ENCODE results near the gene SPAG9. TPM values are rescaled to one million over a fixed set of nuclear protein-coding genes. Genes with fewer than 3 reads are reported as not detected.

Gene SPAG9
- total RNA-seq, 1 experiment from 2014 or later = 77.6 TPM

DNA sequence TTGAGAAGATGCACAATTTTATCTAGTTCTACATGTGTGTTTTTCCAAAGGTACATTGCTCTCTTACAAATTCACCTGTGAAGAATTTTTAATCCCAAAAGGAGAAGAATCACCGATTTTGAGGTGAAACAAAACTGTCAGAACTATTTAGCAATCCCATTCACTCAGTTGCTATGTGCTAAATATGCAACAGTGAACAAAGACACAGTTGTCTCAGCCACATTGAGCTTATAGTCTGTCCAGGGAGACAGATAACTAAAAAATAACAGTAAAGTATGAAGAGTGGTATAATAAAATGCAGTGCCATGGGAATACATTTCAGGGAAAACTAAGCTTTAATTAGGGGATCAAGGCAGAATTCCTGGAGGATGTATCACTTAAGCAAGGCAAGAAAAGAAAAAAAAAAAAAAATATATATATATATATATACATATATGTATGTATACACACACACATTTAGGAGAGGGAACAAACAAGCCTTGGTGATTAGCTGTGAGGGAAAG lies 110.4 kb downstream of the SPAG9 start:
- ATAC-seq = no peak

GRCh38 chr17:51006601-51007000 lies 114.1 kb downstream of the SPAG9 start:
- Histone ChIP-seq H4K20me1 (ENCODE audit: insufficient read depth) (no peaks in the 10 kb centered on the region; the same call in 1 of the 2 replicates), H3K27ac (ENCODE audit: low read depth, low read length) (no peak overlapping the region), H3K79me2 (ENCODE audit: insufficient read depth, low read length) (no peaks in the 10 kb centered on the region), H3K9me3 (ENCODE audit: control insufficient read depth in 1 of 2, insufficient read depth in 1 of 2, low read depth in 1 of 2, low read length in 2 of 2) (no peaks in the 10 kb centered on the region), H3K36me3 (ENCODE audit: control insufficient read depth in 1 of 2, insufficient read depth in 2 of 2, low read length in 2 of 2) (peaks cover 23 to 30% of the 10 kb centered on the region in 2 experiments), H3K27me3 (ENCODE audit: insufficient read depth, low read length) (no peaks in the 10 kb centered on the region), H3K4me3 (replicated peaks in 1 of 2; ENCODE audit: low read depth in 1 of 2, low read length in 2 of 2) (no peak overlapping the region), H3K4me1 (ENCODE audit: control insufficient read depth in 1 of 2, insufficient read depth in 2 of 2, low read length in 2 of 2) (no peaks in the 10 kb centered on the region), H2AFZ (ENCODE audit: low read depth, low read length, poor library complexity, severe bottlenecking) (no peak overlapping the region), H3K4me2 (ENCODE audit: low read length) (no peak overlapping the region), H3K9ac (ENCODE audit: low read length) (no peak overlapping the region), H3K9me2 (ENCODE audit: insufficient read depth) (no peaks in the 10 kb centered on the region)
- DNase-seq (ENCODE audit: low read depth, low spot score) (no peak), ATAC-seq (no peak)
- TF ChIP-seq EZH2phosphoT487 (IDR thresholded peaks at IDR 0.05; ENCODE audit: borderline replicate concordance) (no peak), ZFX (IDR thresholded peaks at IDR 0.05) (no peak), JUND (IDR thresholded peaks at IDR 0.05) (no peak), ZNF274 (IDR thresholded peaks at IDR 0.05; ENCODE audit: low read depth, low read length) (no peak), SIN3A (IDR thresholded peaks at IDR 0.05; ENCODE audit: low read depth) (no peak)
- no TSS peak for BruUV-seq (replicated peaks)
- POLR2A ChIA-PET = no interaction called here
- intact Hi-C loops (cut with micrococcal nuclease) = no loop called here
- RAD21 ChIA-PET (ENCODE audit: low non-redundant PET in 1 of 2, low total read pairs in 2 of 2, uncharacterized antibody in 2 of 2, unreplicated experiment in 2 of 2) = no interaction called here
- CTCF ChIA-PET = interaction anchor here (1.5 kb wide), 1 partner anchor 147 kb away, joined by 6 read pairs; the partner anchor contains the start of gene NME1

More for the DNA sequence above, 110.4 kb downstream of the SPAG9 start:
- Histone ChIP-seq H3K27ac (ENCODE audit: low read depth, low read length) (no peak overlapping the region), H2AFZ (ENCODE audit: low read depth, low read length, poor library complexity, severe bottlenecking) (no peak overlapping the region), H4K20me1 (ENCODE audit: insufficient read depth) (no peaks in the 10 kb centered on the region; the same call in 1 of the 2 replicates), H3K79me2 (ENCODE audit: insufficient read depth, low read length) (no peaks in the 10 kb centered on the region), H3K36me3 (ENCODE audit: control insufficient read depth in 1 of 2, insufficient read depth in 2 of 2, low read length in 2 of 2) (peaks cover 20 to 25% of the 10 kb centered on the region in 2 experiments), H3K9me2 (ENCODE audit: insufficient read depth) (no peaks in the 10 kb centered on the region), H3K4me1 (ENCODE audit: control insufficient read depth in 1 of 2, insufficient read depth in 2 of 2, low read length in 2 of 2) (no peaks in the 10 kb centered on the region), H3K4me3 (replicated peaks in 1 of 2; ENCODE audit: low read depth in 1 of 2, low read length in 2 of 2) (no peak overlapping the region), H3K9me3 (ENCODE audit: control insufficient read depth in 1 of 2, insufficient read depth in 1 of 2, low read depth in 1 of 2, low read length in 2 of 2) (no peaks in the 10 kb centered on the region), H3K9ac (ENCODE audit: low read length) (no peak overlapping the region), H3K4me2 (ENCODE audit: low read length) (no peak overlapping the region), H3K27me3 (ENCODE audit: insufficient read depth, low read length) (no peaks in the 10 kb centered on the region)
- RAD21 ChIA-PET (ENCODE audit: low non-redundant PET in 1 of 2, low total read pairs in 2 of 2, uncharacterized antibody in 2 of 2, unreplicated experiment in 2 of 2) = interaction anchor here in 1 of 2 experiments (0.7 kb wide), 2 partner anchors 74 to 157 kb away, joined by 3 read pairs; no protein-coding TSS in a partner anchor
- BruUV-seq (replicated peaks) = no TSS peak
- no peak for TF ChIP-seq FOSL1 (IDR thresholded peaks at IDR 0.05; ENCODE audit: low read depth)
- TF ChIP-seq EZH2phosphoT487 (IDR thresholded peaks at IDR 0.05; ENCODE audit: borderline replicate concordance) = no peak
- no peak for TF ChIP-seq POLR2A (IDR thresholded peaks at IDR 0.05; ENCODE audit: borderline replicate concordance, extremely low read depth, insufficient read depth, insufficient read length)
- TF ChIP-seq ATF3 (IDR thresholded peaks at IDR 0.05) = no peak
- no peak for TF ChIP-seq YY1 (IDR thresholded peaks at IDR 0.05; ENCODE audit: extremely low read depth, insufficient replicate concordance, low read depth, low read length)
- no peak for TF ChIP-seq MAX (IDR thresholded peaks at IDR 0.05)
- TF ChIP-seq CBX3 (IDR thresholded peaks at IDR 0.05; ENCODE audit: low read depth) = no peak
- no peak for TF ChIP-seq EGR1 (IDR thresholded peaks at IDR 0.05; ENCODE audit: low read depth)
- no peak for TF ChIP-seq CEBPB (IDR thresholded peaks at IDR 0.05; ENCODE audit: low read depth)
- no peak for TF ChIP-seq ELF1 (IDR thresholded peaks at IDR 0.05; ENCODE audit: borderline replicate concordance, low read depth)
- CTCF ChIA-PET = interaction anchor here (0.9 kb wide), 1 partner anchor 9 kb away, joined by 8 read pairs; no protein-coding TSS in a partner anchor
- POLR2A ChIA-PET = no interaction called here
- DNase-seq (ENCODE audit: low read depth, low spot score) = no peak
- intact Hi-C loops (cut with micrococcal nuclease) = no loop called here
